ENCODE results near the gene FGF19.

DNA sequence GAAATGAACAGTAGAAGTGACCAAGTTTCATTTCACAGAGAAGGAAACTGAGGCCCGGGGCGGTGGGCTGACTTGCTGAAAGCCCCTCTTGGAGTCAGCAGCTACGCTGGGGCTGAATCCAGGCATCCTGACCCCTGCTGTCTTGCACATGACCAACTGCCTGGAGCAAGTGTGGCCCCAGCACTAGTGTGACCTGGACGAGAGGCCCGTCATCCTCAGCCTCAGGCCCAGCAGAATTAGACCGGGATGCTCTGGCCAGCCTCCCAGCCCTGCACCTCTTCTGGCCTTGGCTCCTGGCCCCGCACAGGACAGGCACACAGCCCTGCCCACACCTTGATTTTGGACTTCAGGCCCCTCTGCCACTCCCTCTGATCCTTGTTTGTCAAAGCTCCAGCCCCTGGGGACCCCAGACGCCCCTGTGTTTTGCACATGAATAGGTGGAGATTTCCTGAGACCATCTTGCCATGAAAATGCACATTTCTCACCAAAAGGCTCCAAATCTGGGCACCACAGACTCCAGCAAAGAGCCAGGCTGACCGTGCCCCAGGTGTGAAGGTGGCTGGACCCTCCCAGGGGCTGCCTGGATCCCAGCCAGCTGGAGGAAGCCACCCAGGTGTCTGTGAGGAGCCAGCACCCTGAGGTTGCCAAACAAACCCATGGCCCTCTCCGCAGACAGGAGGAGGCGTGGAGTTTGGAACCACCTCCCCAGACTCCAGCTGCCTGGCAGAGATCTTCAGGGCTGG is 46.5 kb upstream of the FGF19 start:
- TF ChIP-seq SIN3A (IDR thresholded peaks at IDR 0.05; ENCODE audit: borderline replicate concordance in 2 of 2, control insufficient read depth in 1 of 2, low read depth in 2 of 2, low read length in 2 of 2) (no peak), ZC3H11A (IDR thresholded peaks at IDR 0.05; ENCODE audit: low read depth, low read length) (no peak), TBP (optimal IDR thresholded peaks at IDR 0.05; ENCODE audit: low read depth, low read length) (no peak), EZH2 (IDR thresholded peaks at IDR 0.05; ENCODE audit: borderline replicate concordance, low read depth, low read length) (no peak), POLR2AphosphoS5 (IDR thresholded peaks at IDR 0.05; ENCODE audit: control insufficient read depth, insufficient read depth, low read depth, low read length) (no peak), EHMT2 (IDR thresholded peaks at IDR 0.05) (no peak), BACH1 (tag; IDR thresholded peaks at IDR 0.05) (no peak)
